Smooth muscle cell of trachea (primary cell): ENCODE measurements around the gene ALKBH8. TPM values are rescaled to one million over a fixed set of nuclear protein-coding genes. Genes with fewer than 3 reads are reported as not detected.

Source experiments
- total RNA-seq: library from RNA; depleted of rRNA; stranded (reverse); fragments of >200 nt; gene quantifications from 2 replicates; pipeline ENCODE4 v1.2.1, GENCODE V29; 2014

The ALKBH8 gene
- total RNA-seq = 7.3 and 11.5 TPM in 2 replicates

DNA sequence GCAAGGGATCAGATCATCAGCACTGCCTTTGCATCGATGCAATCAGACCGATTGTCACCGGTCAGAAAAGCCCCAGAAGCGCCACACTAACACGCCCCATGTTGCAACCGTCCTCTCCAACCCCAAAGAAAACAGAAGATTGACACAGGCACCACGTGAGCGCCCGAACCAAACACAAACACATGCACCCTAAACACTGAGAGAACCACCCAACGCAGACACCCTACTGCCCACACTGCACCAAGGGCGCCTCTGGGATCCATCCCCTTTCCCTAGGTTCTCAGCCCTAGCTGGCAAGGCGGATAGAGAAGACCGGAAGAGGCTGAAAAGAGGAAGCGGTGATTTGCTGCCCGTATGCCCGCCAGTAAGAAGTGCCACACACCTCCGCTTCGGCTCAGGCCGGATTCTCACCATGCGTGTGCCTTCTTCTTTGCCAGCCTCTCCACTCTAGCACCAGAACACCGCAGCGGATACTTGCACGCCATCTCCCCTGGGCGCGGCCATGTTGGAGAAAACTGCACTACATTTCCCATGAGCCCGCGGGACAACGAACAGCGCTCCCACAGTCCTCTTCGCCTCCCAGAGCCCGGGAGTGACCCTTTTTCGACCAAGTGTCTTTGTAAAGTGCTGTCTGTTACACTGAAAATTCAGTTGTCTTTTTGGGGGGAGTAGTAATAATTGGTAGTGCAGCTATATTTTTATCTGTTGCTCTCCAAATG lies at the start of gene ALKBH8:
Gene ALKBH8, minus strand, starts transcription at position 517 of the 719 bp plus-strand sequence. CDS start 4,842 bp downstream, outside the sequence.

DNA sequence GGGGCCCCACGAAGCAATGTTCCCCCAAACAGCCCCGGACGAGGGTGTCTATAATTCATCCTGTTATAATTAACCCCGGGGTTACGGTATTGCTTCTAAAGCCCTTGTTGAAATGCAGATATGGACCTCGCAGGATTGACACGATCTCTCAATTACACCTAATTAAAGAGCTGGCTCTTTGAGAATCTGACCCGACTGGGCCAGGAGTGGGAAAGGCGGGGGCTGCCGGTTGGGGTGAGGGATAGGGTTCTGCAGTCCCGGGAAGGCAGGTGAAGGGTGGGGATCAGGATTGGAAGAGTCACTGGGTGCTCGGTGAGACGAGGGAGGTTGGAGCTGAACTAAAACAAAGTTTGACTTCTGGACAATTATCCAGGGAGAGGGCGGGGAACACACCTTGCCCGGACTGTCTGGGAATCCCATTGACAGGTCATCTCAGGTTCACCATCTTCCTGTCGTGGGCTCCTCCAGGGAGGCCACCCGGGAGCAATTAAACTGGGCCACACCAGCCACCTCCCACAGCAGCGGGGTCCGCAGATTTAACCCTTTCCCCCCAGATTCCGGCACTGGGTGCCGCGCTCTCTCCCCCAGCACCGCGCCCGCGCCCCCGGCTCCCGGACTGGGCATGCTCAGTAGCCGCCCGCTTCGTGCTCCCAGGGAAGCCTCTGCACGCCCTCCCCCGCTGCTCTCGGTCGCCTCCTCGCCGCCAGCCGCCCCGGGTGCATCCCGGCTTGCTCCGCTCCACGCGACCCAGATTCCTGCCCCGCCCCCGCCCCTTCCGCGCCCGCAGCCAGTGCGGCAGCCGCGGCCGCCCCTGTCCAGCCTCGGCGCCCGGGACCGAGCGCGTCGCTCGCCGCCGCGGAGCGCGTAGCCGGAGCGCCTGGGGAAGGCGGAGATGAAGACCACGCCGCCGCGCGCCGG lies 25.2 kb upstream of the ALKBH8 start, which contains the start of gene ELMOD1:
Gene ELMOD1, plus strand, starts transcription at position 688 of the 918 bp plus-strand sequence. CDS start 27,043 bp downstream, outside the sequence.

GRCh38 chr11:107457558-107458271 lies 107.8 kb downstream of the ALKBH8 start, which contains the start of gene CWF19L2:
CWF19L2 (minus strand) TSS chr11:107457825; CDS start chr11:107457816, 9 bp downstream.

Other genes with a start within 250 kb of the ALKBH8 start
- gene CWF19L2, start 107.9 kb downstream of the ALKBH8 start, total RNA-seq = 9.6 and 16.3 TPM in 2 replicates
- gene ELMOD1, start 25.4 kb upstream of the ALKBH8 start, total RNA-seq = 0.17 TPM in 1 of 2 replicates, not detected in the other
- not detected in 2 replicates for gene SLN, start 146.3 kb upstream of the ALKBH8 start, total RNA-seq